Breast epithelium (tissue), 3 donors: Measurements from ENCODE around the gene LYSMD3.
"Not testable (repeated sequence)": the region's sequence is repeated elsewhere in the genome, so short reads cannot be mapped to it uniquely, and the experiment has no call there.

Experiments
- CTCF ChIP-seq, 3 donors: fragments of 450-650 bp; IDR thresholded peaks; one replicate each; pipeline ENCODE4 v1.5.1; 2016 to 2017; ENCODE audit warnings: antibody characterized with exemption in 3 of 3, mild to moderate bottlenecking in 3 of 3, moderate library complexity in 3 of 3
- POLR2A ChIP-seq: fragments of 450-650 bp; IDR thresholded peaks from one replicate; pipeline ENCODE4 v1.6.1; 2016; ENCODE audit warnings: antibody characterized with exemption, mild to moderate bottlenecking, moderate library complexity
- POLR2AphosphoS5 ChIP-seq, 3 donors: sonication (generic); formaldehyde crosslinking; IDR thresholded peaks; one replicate each; pipeline ENCODE4 v1.6.1; 2017; ENCODE audit warnings: antibody characterized with exemption in 3 of 3

GRCh38 chr5:90576566-90576965 lies 47.2 kb upstream of the LYSMD3 start:
- TF ChIP-seq CTCF (IDR thresholded peaks at IDR 0.05); POLR2A; POLR2AphosphoS5 (IDR thresholded peaks at IDR 0.05): not testable (repeated sequence)
